GM10248 (cell line): ENCODE data around the gene C4BPA.

Experiments used
- CTCF ChIA-PET: fragments of 300-600 bp; sonication (Branson Sonifier 250); formaldehyde crosslinking; extraction: SDS; loops from one replicate; lab custom pipeline; 2021; ENCODE audit warnings: antibody characterized with exemption; lab: Yijun Ruan, JAX
- POLR2A ChIA-PET: fragments of 350-650 bp; sonication (Branson Sonifier 250); formaldehyde crosslinking; extraction: SDS; loops from one replicate; lab custom pipeline; 2020; ENCODE audit warnings: antibody characterized with exemption; lab: Yijun Ruan, JAX
- DNase-seq: peaks from one replicate; pipeline ENCODE4 v3.0.0; 2012; ENCODE audit errors: extremely low spot score
- TF ChIP-seq, protein P1 (sequence below): IDR thresholded peaks from 2 replicates; pipeline ENCODE4 v1.5.1; 2012; ENCODE audit warnings: mild to moderate bottlenecking, low read depth; ENCODE audit errors: extremely low read depth, missing control alignments, control extremely low read depth

The C4BPA gene

DNA sequence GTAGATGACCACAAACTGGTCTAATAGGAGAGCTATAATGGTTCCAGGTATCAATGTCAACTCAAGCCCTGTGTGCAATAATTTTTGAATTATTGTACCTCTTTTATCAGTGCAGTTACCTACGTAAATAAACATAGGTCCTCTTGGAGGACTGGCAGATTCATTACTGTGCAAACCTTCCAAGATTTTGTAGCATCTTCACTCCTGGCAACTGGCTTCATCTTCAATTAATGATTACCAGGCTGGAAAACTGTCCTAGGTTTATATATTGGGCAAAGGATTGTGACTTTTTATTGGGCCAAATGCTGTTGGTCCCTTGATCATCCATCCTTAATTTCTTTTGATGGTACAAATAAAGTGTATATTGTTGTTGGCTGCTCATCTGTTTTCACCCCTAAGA, 35.6 kb downstream of the C4BPA start:
- DNase-seq = no peak
- ChIA-PET CTCF (interaction anchor here (1.4 kb wide), 1 partner anchor 10 kb away, joined by 3 read pairs; no protein-coding TSS in a partner anchor), POLR2A (no interaction called here)
- TF ChIP-seq, protein P1, sequence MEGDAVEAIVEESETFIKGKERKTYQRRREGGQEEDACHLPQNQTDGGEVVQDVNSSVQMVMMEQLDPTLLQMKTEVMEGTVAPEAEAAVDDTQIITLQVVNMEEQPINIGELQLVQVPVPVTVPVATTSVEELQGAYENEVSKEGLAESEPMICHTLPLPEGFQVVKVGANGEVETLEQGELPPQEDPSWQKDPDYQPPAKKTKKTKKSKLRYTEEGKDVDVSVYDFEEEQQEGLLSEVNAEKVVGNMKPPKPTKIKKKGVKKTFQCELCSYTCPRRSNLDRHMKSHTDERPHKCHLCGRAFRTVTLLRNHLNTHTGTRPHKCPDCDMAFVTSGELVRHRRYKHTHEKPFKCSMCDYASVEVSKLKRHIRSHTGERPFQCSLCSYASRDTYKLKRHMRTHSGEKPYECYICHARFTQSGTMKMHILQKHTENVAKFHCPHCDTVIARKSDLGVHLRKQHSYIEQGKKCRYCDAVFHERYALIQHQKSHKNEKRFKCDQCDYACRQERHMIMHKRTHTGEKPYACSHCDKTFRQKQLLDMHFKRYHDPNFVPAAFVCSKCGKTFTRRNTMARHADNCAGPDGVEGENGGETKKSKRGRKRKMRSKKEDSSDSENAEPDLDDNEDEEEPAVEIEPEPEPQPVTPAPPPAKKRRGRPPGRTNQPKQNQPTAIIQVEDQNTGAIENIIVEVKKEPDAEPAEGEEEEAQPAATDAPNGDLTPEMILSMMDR = no peak

DNA sequence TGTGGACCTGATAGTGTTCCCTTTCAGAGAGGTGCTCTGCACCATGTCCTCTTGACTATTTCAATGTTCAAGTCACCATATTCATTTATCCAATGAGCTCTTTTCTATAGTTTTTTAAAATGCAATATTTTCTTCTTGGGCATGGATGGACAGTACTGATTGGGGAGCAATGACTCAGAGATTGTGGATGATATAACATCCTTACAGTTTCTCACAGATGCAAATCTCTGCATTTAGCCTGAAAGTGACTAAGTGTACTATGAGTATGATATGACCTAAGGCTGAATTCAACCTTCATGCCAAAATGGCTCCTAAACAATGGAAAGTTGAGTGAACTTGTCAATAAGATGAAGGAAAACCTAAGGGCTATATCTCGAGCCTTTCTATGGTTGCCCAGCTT, 36.5 kb downstream of the C4BPA start:
- ChIA-PET POLR2A (no interaction called here), CTCF (interaction anchor here (1.4 to 1.5 kb wide), 2 partner anchors 9 to 11 kb away, joined by 3 to 4 read pairs; no protein-coding TSS in a partner anchor)
- no peak for DNase-seq
- TF ChIP-seq, protein P1 = no peak

DNA sequence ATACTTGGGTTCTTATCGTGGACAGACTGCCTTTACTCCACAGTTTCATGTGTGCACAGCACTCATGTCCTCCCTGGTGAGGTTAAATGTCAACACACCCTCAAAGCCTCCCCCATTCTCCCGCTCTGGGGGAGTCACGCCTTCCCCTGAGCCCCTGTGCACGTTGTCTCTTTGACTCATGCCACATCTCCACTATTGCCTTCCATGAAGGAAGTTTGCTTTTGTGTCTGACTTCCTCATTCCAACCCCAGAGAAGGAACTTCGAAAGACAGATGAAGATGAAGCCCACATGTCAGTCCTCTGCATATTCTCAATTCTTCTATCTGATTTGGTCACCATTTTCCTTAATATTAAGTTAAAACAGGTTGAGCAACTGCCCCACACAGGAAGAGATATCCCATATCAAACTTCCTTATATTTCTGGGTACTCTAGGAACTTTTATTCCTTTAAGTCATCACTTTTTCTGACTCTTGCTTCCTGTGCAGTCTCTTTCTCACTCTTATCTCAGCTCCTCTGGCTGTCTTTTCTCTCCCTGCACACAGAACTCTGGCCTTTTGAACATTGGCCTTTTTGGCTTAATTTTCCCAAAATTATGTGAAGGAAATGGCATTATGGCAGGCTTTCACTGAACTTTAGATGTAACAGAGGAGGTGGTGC, 41.5 kb downstream of the C4BPA start:
- no peak for DNase-seq

DNA sequence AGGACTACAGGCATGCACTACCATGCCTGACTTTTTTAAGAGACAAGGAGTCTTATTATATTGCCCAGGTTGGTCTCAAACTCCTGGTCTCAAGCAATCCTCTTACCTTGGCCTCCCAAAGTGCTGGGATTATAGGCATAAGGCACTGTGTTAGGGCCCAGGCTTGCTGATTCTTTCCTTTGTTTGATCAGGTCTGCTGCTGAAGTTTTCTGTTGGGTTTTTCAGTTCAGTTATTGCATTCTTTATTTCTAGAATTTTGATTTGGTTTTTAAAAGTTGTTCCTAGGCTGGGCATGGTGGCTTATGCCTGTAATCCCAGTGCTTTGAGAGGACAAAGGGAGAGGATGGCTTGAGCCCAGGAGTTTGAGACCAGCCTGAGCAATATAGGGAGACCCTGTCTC, 47.9 kb downstream of the C4BPA start:
- DNase-seq = no peak
- TF ChIP-seq, protein P1 = no peak
- ChIA-PET CTCF (interaction anchor here (0.9 kb wide), 1 partner anchor 9 kb away, joined by 3 read pairs; no protein-coding TSS in a partner anchor), POLR2A (no interaction called here)

More for the DNA sequence above, 41.5 kb downstream of the C4BPA start:
- ChIA-PET POLR2A (no interaction called here), CTCF (no interaction called here)
- TF ChIP-seq, protein P1 = no peak

DNA sequence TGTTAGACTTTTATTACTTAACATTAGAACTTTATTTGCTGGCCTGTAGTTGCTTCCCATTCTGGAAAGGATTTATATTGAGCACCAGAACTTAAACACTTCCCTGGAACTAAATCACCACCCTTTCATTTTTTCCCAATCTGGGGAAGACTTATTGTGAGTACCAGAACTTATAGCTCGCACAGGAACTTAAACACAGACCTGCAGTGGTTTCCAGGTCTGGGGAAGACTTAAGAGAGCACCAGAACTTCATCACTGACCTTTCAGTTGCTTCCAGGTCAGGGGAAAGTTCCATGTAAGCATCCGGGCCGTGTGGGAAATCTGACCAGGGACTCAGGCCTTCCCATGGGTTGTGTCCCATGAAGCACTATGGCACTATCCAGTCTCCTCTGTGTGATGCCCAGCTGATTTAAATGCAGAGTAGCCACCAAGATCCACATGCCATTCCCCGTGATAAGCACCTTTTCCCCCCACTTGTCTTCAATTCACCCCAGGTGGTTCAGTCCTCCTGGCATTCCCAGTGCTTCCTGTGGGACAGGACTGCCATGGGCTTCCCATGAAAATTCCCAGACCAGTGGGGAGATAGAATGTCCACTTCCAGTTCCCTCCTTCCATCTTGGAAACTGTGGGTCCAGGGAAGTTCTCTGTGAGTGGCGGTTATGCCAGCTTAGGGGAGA, 48.9 kb downstream of the C4BPA start:
- TF ChIP-seq, protein P1 = no peak
- ChIA-PET CTCF (no interaction called here), POLR2A (no interaction called here)
- no peak for DNase-seq

DNA sequence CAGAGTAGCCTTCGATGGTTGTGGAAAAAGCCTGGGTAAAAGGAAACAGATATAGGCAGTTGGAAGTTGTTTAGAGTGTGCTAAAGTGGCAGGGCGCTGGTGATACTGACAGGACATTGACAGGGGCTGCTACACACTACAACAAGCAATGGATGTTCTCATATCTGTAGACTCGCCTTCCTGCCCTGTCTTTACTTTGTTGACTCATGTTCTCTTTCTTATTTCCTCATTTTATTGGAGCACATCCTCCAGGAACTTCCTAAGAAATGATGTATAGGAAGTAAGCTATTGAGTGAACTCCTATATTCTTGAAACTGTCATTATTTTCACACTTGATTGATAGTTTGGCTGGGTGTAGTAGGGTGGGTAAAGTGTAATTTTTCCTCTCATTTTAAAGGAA, 51.0 kb downstream of the C4BPA start:
- ChIA-PET POLR2A (no interaction called here), CTCF (no interaction called here)
- TF ChIP-seq, protein P1 = no peak
- no peak for DNase-seq
